CD4-positive, alpha-beta T cell treated with Interferon gamma for 1 hour (primary cell): ENCODE measurements around the gene AP1G1.
"Not testable (repeated sequence)": the region's sequence is repeated elsewhere in the genome, so short reads cannot be mapped to it uniquely, and the experiment has no call there.

ENCODE experiments used
- DNase-seq: peaks from one replicate; pipeline ENCODE4 v3.0.0-alpha.2; 2020

Gene AP1G1

DNA sequence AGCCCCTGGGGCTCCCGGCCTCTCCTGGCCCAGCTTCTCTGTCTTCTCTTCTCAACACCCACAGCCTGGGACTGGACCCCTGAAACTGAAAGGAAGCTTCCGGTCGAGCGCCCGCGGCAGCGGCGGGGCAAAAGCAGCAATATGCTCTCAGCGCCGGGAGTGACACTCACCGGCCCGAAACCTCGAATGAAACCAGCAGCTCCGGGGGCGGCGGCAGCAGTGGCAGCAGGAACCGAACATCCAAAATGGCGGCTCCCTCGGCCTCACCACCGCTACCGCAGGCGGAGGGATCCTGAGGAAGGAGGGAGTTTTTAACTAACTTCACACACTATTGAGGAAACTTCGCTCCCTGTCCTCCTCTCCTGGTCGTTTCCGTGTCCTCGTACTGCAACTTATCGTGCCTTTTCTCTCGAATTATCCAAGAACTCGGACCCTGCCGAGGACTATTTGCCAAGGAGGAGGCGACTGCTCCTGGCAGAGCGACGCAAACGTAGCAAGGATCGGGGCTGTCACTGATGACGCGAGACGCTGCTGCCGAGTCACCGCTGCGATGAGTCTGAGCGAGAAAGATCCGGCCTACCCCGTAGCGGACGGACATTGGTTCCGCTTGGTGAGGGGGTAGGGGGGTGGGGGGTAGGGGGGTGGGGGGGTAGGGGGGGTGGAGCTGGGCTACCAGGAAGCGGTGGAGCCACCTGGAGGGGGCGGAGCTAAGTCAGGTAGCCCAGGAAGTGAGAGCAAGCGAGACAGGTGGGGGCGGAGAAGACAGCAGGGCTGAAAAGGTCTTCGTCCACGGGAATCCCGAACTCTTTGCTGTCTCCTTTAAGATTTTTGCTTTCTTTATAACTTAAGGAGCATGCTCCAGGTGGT is at the start of gene AP1G1:
Gene AP1G1 (minus strand): TSS at position 242 of the 867 bp plus-strand sequence. CDS start 19,355 bp downstream, outside the sequence.
- peak; percentile 97 for DNase-seq

DNA sequence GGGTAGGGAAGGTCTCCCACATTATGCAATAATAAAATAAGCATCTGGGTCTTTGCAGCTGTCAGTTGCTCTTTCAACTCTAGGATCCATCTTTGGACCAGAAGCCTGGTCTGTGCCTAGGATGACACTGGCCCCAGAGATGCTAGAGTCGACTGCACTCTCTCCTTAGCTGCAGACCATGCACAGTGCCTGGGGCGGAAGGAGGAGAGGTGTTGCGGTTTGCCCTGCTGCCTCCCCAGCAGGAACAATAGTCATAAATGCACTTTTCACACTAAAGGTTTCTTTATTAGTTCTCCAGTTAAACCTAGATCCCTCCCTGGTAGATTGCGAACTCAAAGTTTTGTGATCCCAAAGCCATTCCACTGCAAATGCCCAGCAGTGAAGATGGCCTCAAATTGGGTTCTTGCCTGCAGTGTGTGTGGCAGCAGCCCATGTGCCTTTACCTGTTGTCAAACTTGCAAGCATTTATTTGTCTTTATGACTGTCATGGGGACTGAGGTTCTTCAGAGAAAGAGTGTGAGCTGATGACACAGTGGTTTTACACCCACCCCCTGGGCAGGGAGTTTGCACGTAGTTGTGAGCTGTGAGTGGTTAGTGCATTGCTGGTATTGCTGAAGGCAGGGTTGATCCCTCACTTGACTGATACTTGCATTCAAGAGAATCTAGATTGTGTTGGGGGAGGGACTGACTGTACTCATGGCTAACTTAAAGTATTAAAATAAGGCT is 47.5 kb upstream of the AP1G1 start:
- DNase-seq = no peak

DNA sequence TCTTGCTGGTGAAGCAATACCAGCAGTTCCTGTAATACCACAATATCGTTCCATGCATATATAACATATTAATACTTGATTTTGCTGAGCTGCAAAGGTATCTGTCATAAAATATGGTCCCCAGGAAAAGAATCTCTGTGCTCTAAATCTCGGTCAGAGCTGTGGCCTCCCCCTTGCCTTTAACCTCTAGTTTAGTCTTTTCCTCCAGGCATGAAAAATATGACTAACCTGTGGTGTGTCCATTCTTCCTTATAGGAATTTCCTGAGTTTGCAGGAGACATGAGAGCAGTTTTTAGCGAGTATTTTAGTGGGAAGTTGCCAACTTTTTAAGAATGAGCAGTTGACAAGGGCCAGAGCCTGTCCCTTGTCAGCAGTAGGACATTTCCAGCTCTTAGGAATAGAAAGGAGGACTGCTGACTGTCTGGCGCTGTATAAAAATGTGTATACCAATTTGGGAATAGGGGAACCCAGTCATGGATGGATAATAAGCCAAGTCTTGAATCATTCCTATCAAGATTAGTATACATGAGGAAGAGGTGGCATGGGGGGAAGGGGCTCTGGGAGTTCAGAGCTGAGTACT is 45.8 kb upstream of the AP1G1 start:
- no peak for DNase-seq

DNA sequence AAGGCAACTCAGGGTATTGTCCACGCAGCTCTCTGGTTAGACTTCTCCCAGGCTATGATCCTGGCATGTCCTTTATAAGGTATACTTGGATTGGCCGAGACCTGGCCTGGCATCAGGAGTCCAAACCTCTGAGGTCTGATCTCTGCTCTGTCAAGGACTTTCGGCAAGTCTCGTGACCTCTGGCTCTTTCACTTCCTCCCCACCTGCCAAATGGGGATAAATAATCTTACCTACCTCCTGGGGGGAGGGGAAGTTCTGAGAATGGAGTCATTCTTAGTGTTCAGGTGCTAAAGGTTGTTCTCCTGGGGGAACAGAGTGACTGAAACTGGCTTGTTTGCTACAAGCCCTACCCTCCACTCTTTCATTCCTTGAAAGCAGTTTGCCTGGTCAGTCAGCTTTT is 44.8 kb upstream of the AP1G1 start:
- peak; percentile 17 for DNase-seq

DNA sequence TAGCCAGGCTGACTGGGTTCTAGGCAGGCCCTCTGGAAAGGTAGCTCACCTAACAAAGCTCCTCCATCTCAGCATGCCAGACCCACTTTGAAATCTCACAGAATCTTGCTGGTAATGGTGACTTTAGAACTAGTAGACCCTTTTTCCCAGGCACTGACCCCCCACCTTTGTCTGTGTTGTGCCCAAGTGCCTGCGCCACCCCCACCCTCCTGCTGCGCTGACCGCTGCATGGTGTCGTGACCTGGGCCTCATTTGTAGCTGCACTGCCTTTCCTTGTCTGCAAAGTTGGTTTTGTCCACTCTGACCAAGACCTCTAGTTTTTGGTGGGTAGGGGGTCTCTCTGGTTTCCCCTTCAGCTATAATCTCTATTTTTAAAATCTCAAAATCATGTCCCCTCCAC is 43.9 kb upstream of the AP1G1 start:
- DNase-seq = no peak

DNA sequence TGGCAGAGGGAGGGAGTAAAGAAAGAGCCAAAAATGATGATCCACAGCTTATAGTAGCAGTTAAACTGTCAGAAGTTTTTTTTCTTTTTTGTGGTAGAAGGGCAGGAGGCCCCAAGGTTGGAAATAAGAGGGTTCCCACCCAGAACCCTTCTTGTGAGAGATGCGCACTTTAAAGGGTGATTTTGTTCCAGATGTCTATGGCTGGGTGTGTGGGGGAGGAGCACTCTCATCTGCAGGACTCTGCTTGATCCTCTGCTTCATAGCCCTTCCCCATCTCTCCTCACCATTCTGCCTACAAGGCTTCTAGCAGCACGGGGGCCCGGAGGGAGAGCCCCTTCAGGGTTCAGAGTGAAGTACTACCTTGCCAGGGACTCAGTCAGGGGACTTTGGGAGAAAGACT is 43.5 kb upstream of the AP1G1 start:
- DNase-seq = no peak

DNA sequence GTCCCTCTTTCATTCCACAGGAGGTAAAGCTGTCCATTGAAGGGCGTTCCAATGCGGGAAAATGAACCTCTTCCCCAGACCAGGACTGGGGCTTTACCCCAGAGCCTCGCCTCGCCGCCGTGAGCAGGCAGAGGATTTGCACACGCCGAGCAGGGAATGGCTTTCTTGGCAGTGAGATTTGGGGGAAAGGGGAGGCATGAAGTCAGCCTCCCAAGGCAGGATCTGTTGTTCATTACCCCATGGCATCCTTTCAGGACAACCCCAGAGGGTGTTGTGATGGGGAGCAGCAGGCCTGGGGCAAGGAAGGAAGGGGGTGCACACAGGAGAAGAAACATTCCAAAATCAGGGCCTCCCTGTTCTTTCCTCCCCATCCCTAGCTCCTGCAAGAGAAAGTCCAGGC is 43.1 kb upstream of the AP1G1 start:
- DNase-seq = no peak

DNA sequence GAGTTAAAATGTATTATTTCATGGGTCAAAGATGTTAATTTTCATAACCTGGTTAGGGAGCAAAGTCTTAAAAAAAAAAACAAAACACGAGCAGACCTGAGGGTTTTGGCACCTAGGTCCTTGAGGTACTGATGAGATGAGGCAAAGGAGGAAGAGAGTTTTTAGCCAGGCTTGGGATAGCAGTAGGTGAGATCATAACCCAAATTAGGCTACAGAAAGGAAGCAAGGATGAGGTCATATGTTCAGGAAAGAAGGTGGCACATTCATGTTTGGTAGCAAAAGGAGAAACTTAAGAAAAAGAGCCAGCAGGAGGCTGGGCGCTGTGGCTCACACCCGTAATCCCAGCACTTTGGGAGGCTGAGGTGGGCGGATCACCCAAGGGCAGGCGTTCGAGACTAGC is 40.0 kb upstream of the AP1G1 start:
- no peak for DNase-seq

DNA sequence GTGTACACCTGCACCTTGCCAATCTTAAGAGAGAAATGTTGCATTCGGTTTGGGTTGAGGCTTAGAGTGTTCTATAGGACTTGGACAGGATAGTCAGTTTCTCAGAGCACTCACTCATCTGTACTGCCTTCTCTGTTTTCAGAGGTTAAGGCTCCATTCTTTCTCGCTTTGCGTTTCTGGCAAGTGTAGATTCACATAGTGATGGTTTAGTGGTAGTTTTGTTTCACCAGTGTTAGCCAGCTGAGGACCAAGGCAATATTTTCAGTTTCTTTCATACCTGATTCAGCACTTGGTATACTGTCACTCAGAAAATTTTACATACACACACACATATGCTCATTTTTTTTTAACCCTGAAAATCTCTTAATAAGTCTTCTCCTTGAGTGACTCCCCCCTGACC is 38.5 kb upstream of the AP1G1 start:
- DNase-seq = no peak

DNA sequence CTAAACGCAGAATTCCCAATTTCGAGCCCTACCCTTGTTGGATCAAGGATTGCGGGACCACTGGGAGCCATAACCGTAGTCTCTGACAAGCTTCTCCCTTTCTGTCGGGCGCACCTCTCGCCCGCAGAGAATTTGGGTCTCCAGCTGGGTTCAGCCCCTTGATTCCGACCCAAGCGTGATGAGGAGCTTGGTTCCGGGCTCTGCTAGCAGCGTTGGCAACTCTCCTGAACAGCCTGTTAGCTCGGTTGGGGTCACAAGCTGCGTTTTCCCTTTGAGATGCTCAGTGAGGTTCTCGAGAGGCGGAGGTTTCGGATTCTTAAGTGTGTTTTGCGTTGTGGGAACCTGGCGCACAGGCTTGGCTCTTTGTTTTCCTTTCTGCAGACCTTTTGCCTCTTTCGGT is 37.8 kb upstream of the AP1G1 start:
- no peak for DNase-seq

DNA sequence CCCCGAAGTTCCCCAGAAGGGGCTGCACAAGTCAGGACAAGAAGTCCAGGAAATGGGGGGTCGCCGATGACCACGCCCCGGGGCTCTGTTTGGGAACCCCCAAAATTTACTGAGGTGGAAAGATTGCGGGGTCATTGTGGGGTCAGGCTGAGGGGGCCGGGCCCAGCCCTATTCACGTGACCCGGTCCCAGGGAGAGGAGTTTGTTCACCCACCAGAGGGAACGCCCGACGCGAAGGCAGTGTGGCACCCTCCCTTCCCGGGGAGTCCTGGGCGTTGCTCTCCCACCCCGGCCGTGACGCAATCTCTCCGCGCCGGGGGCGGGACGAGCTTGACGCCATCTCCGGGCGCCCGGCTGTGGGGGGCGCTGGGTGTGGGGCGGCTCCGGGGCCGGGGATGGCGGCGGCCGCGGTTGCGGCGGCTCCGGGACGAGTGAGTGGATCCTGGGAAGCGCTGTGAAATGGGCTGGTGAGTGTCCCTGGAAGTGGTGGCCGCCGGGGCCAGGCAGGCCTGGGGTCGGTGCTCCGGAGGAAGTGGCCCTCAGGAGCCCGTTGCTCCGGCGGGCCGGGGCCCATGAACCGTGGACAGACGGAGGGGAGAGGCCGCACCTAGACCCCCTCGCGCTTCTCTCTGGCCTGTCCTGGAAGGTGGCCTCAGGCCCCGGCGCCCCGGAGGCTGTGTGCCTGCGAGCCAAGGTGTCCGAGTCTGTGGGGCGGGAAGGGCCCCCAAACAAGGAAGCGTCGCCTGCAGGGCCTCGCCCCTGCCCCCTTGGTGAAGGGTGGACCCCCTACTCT is 37.2 kb upstream of the AP1G1 start, which contains the start of gene ATXN1L:
Gene ATXN1L (plus strand): TSS at position 338 of the 792 bp plus-strand sequence. CDS start 3,765 bp downstream, outside the sequence.
- peak; percentile 94 for DNase-seq

DNA sequence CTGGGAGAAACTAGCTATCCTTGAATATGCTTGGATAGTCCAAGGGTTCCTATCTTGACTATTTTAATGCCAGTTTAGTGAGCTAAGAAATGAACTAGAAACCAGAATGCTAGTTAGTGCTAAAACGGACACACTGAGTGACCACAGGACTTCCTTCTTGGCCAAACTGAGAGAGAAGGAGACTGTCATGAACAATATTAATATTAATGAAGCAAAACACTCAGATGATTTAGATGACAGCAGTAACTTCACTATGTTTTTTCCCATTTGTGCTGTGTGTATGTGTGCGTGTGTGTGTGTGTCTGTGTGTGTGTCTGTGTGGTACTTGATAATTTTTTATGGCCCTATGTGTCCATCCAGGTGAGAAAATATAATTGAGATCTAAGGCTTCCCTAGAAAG is 34.9 kb upstream of the AP1G1 start:
- DNase-seq = no peak

DNA sequence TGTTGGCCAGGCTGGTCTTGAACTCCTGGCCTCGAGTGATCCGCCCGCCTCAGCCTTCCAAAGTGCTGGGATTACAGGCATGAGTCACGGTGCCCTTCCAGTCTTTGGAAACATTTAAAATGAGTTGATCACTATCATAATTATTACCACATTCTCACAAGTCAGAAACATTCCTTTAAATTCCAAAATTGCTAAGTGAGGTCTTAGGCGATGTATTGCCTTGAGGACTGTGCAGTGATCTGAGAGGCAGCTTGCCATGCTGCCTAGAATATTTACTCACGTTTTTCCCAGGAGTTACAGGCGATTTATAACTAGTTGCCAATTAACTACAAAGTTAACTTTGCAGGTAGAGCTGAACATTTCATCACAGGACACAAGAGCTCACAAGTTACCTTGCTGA is 31.4 kb upstream of the AP1G1 start:
- no peak for DNase-seq

DNA sequence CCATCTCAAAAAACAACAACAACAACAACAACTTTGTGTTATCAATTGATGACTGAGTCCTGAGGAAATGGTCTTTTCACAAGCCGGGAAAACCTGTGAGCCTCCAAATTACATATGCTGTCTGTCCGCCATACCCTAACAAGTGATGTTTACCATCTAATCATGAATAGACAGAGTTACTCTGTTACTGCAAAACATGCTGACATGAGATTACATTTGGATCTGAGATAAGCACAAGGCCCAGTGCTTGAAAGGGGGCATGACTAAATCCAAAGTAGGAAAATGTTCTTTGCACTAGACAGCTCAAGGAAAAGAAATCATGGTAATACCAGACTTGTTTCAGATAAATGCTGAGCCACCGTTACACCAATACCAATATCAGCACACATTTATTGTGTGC is 28.5 kb upstream of the AP1G1 start:
- DNase-seq = no peak

DNA sequence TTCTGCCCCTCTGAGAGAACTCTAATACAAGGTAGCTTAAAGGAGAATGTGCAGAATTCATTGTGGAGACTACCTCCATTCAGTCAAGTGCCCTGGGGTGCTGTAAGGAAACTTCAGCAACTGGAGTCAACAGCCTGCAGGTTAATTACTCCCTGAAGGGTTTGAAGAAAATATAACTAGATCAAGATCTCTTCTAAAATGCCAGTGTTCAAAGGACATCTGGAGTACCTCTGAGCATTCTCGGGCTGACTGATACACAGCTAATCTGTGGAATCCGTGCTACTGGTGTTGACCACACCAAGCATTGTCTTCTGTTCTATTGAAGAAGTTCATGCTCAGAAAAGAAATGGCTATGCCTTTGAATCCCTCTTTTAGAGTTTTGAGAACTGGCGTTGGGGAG is 25.7 kb upstream of the AP1G1 start:
- no peak for DNase-seq

DNA sequence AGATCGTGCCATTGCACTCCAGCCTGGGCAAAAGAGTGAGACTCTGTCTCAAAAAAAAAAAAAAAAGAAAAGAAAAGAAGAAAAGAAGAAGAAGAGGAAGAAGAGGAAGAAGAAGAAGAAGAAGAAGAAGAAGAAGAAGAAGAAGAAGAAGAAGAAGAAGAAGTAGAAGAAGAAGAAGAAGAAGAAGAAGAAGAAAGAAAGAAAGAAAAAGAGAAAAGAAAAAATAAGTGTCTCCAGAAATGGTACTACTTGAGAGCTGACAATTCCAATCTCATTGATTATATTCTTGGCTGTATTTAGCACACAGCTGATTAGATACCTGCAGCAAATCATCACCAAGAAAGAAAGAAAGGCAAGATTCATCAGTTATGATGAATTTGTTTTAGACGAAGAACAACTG is 23.5 kb upstream of the AP1G1 start:
- DNase-seq = not testable (repeated sequence)

DNA sequence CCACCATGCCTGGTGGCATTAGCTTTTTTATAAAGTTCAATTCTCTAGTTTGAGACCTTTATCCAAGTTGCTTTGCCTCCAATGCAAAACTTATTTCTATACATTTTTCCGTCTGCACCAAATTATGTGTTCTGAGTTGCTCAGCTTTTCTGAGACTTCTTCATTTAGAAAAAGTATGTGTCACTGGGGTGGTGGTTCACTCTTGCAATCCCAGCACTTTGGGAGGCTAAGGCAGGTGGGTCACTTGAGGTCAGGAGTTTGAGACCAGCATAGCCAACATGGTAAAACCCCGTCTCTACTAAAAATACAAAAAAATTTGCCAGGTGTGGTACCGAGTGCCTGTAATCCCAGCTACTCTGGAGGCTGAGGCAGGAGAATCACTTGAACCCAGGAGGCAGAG is 23.1 kb upstream of the AP1G1 start:
- DNase-seq = not testable (repeated sequence)

DNA sequence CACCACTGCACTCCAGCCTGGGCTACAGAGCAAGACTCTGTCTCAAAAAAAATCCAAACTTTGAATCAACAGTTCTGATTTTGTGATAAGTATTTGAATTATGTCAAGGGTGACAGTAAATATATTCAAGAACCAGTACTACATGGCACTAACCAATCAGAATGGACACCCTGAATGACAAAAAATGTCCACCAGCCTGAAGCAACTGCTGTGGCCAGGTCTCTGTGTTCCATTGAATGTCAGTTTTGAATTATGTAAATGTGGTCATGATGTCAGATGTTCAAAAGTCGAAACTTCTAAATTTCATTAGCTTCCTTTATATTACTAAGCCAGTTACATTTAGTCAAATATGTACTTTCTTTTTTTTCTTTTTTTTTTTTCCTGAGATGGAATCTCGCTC is 21.7 kb upstream of the AP1G1 start:
- DNase-seq = no peak

DNA sequence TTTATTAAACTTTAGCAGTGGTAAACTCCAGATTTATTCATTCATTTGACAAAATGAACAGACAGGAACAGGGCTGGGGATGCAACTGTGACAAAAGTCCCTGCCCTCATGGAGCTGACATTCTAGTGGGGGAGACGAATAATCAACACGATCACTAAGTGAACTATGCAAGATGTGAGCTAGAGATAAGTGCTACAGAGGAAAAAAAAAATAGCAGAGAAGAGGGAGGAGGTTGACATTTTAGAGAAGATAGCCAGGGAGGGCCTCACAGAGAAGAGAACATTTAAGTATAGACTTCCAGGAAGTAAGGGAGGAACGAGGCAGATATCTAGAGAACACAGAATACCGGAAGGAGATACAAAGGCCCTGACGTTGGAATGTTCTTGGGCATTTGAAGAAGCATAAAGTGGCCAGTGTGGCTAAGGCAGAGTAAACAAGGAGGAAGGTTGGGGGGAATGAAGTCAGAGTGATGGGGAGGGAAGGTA is 17.9 kb upstream of the AP1G1 start:
- DNase-seq = no peak

DNA sequence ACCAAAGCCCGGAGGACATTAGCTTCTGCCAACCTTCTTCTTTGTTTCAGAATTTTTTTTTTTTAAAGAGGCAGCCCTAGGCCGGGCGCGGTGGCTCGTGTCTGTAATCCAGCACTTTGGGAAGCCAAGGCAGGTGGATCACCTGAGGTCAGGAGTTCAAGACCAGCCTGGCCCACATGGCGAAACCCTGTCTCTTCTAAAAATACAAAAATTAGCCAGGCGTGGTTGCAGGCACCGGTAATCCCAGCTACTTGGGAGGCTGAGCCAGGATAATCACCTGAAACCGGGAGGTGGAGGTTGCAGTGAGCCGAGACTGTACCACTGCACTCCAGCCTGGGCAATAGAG is 8.5 kb upstream of the AP1G1 start:
- DNase-seq = not testable (repeated sequence)

DNA sequence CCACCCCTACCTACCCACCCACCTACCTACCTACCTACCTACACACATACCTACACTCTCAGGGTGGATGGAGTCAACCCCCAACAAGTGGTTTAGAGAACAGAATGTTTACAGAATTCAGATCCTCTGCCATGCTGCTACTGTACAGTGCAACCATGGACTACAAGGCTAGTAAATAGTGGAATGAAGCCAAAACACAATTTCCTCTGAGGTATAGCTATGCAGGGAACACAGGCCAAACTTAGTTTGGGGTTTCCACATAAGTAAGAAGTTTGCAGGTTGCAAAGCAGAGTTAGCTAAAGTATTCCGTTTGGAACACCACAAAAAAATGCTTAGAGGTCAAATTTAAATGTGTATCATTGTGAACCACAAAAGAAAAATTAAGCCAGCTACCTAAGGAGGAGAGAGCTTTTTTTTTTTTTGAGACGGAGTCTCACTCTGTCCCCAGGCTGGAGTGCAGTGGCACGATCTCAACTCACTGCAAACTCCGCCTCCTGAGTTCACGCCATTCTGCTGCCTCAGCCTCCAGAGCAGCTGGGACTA is 2.7 kb upstream of the AP1G1 start:
- DNase-seq = no peak

DNA sequence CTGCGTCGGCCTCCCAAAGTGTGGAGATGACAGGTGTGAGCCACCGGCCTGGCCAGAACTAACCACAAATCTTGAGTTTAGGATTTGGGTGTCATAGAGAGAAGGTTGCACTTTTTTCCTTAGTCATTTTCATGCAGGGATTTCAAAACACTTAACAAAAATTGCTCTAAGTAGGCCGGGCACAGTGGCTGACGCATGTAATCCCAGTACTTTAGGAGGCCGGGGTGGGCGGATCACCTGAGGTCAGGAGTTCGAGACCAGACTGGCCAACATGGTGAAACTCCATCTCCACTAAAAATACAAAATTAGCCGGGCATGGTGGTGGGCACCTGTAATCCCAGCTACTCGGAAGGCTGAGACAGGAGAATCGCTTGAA is 1.5 kb upstream of the AP1G1 start:
- peak; percentile 27 for DNase-seq
